GM12878 (cell line): Measurements from ENCODE around the gene CD200R1. TPM values are rescaled to one million over a fixed set of nuclear protein-coding genes. Genes with fewer than 3 reads are reported as not detected.

Experiments
- ATAC-seq: fragments of 200-7000 bp; cut with Tn5 transposase; 3 replicates; pipeline ENCODE4 v1.9.1; 2020; ENCODE audit warnings: mild to moderate bottlenecking, moderate library complexity
- BruUV-seq: library from RNA; stranded (reverse); fragments of 400-500 nt; replicated peaks from 2 replicates; lab custom pipeline; 2021; lab: Mats Ljungman, UMichigan
- CTCF ChIA-PET: fragments of 300-600 bp; sonication (Branson Sonifier 250); formaldehyde crosslinking; extraction: SDS; loops from one replicate; lab custom pipeline; 2021; ENCODE audit warnings: inconsistent platforms; lab: Yijun Ruan, JAX
- POLR2A ChIA-PET: fragments of 350-600 bp; formaldehyde crosslinking; extraction: SDS; loops from one replicate; lab custom pipeline; 2021; ENCODE audit warnings: inconsistent platforms; lab: Charles Lee
- RAD21 ChIA-PET: fragments of 300-600 bp; sonication (Branson Sonifier 250); formaldehyde crosslinking; loops from one replicate; lab custom pipeline; 2023; ENCODE audit warnings: antibody characterized with exemption; ENCODE audit not compliant: unreplicated experiment; lab: Charles Lee
- SMC1A ChIA-PET: fragments of 300-600 bp; sonication (Branson Sonifier 250); formaldehyde crosslinking; loops from one replicate; lab custom pipeline; 2023; ENCODE audit not compliant: unreplicated experiment, uncharacterized antibody; lab: Charles Lee
- DNase-seq: peaks from one replicate; pipeline ENCODE4 v3.0.0-alpha.2; 2011; ENCODE audit warnings: low read depth, low spot score
- FAIRE-seq: peaks from 3 replicates; lab custom pipeline; 2011; peaks lifted over from hg19 to GRCh38; lab: Jason Lieb, UNC
- H2AFZ ChIP-seq: 2 replicates; pipeline ENCODE4 v1.6.0; 2011; ENCODE audit warnings: low read depth, low read length, control low read depth; ENCODE audit not compliant: control insufficient read depth
- H3K27ac ChIP-seq: 2 replicates; pipeline ENCODE4 v1.5.1; 2011; ENCODE audit warnings: control low read depth; ENCODE audit not compliant: control insufficient read depth, insufficient read depth
- H3K27me3 ChIP-seq, 2 experiments: replicated peaks in 1 of 2; 2 replicates each; pipeline versions ENCODE4 v1.6.0 to v1.6.1; 2011; ENCODE audit warnings: low read length in 1 of 2; ENCODE audit not compliant: control insufficient read depth in 2 of 2, insufficient read depth in 2 of 2
- H3K36me3 ChIP-seq, 2 experiments: 2 replicates each; pipeline ENCODE4 v1.5.1; 2011; ENCODE audit warnings: low read length in 1 of 2; ENCODE audit not compliant: control insufficient read depth in 2 of 2, insufficient read depth in 2 of 2
- H3K4me1 ChIP-seq: 2 replicates; pipeline ENCODE4 v1.6.1; 2011; ENCODE audit warnings: mild to moderate bottlenecking, low read length, moderate library complexity, mixed read lengths; ENCODE audit not compliant: control insufficient read depth, insufficient read depth
- H3K4me2 ChIP-seq: 2 replicates; pipeline ENCODE4 v1.6.0; 2011; ENCODE audit warnings: control low read depth; ENCODE audit not compliant: control insufficient read depth, insufficient read depth
- H3K4me3 ChIP-seq: fragments of 200-600 bp; sonication (generic); 2 replicates; pipeline ENCODE4 v1.5.1; 2016
- H3K79me2 ChIP-seq: 2 replicates; pipeline ENCODE4 v1.6.0; 2011; ENCODE audit warnings: low read length; ENCODE audit not compliant: control insufficient read depth, insufficient read depth
- H3K9ac ChIP-seq: 2 replicates; pipeline ENCODE4 v1.8.0; 2011; ENCODE audit warnings: low read length, control low read depth, mixed read lengths; ENCODE audit not compliant: control insufficient read depth, insufficient read depth
- H3K9me3 ChIP-seq: replicated peaks from 3 replicates; pipeline ENCODE4 v1.5.1; 2011; ENCODE audit warnings: mild to moderate bottlenecking, low read length; ENCODE audit not compliant: control insufficient read depth, insufficient read depth
- H4K20me1 ChIP-seq: 2 replicates; pipeline ENCODE4 v1.6.0; 2011; ENCODE audit not compliant: control insufficient read depth, insufficient read depth
- ATF3 ChIP-seq: IDR thresholded peaks from 2 replicates; pipeline ENCODE4 v1.6.1; 2011; ENCODE audit warnings: low read depth, mild to moderate bottlenecking, low read length, moderate library complexity, borderline replicate concordance; ENCODE audit errors: extremely low read depth
- BHLHE40 ChIP-seq, 2 experiments: fragments of 450-650 bp in 1 of 2; IDR thresholded peaks; 2 replicates each; pipeline ENCODE4 v1.6.1; 2011 to 2017; ENCODE audit warnings: low read depth in 2 of 2, borderline replicate concordance in 1 of 2, improper control_type of control experiment in 1 of 2, low read length in 1 of 2, mild to moderate bottlenecking in 1 of 2
- CREB1 ChIP-seq: IDR thresholded peaks from 2 replicates; pipeline ENCODE4 v1.6.1; 2012; ENCODE audit warnings: low read depth, mild to moderate bottlenecking, inconsistent platforms
- FOXM1 ChIP-seq: IDR thresholded peaks from 2 replicates; pipeline ENCODE4 v1.6.1; 2012; ENCODE audit warnings: low read depth, mild to moderate bottlenecking, inconsistent platforms, low read length, moderate library complexity
- IKZF1 ChIP-seq: fragments of 450-650 bp; conservative IDR thresholded peaks from 2 replicates; pipeline ENCODE4 v1.6.1; 2017; ENCODE audit warnings: antibody characterized with exemption, mild to moderate bottlenecking
- IKZF2 ChIP-seq, 2 experiments: fragments of 450-650 bp; IDR thresholded peaks; 2 replicates each; pipeline ENCODE4 v1.6.1; 2017; ENCODE audit warnings: mild to moderate bottlenecking in 2 of 2, moderate library complexity in 2 of 2
- KAT2A ChIP-seq: conservative IDR thresholded peaks from 2 replicates; pipeline ENCODE4 v1.6.1; 2011; ENCODE audit warnings: low read depth, low read length; ENCODE audit not compliant: control insufficient read depth
- MTA2 ChIP-seq: fragments of 450-650 bp; IDR thresholded peaks from 2 replicates; pipeline ENCODE4 v1.6.1; 2016; ENCODE audit warnings: low read depth, mild to moderate bottlenecking, moderate library complexity
- SIN3A ChIP-seq: IDR thresholded peaks from 2 replicates; pipeline ENCODE4 v1.6.1; 2012; ENCODE audit warnings: low read depth, low read length, improper control_type of control experiment
- SMC3 ChIP-seq: IDR thresholded peaks from 2 replicates; pipeline ENCODE4 v1.6.1; 2011; ENCODE audit warnings: low read length, improper control_type of control experiment, borderline replicate concordance
- WGBS: methylation state at CpG from one replicate; pipeline ENCODE4 v1.1.6; 2016; ENCODE audit warnings: low lambda C conversion rate; ENCODE audit not compliant: insufficient replicate concordance, insufficient coverage; ENCODE audit errors: missing lambda C conversion rate; 5-methylcytosine and 5-hydroxymethylcytosine counted together
- in situ Hi-C: fragments of 300-500 bp; cut with MboI; formaldehyde crosslinking; loops from 9 replicates; pipeline ENCODE4 v1.14.3; 2018; ENCODE audit warnings: mixed read lengths
- intact Hi-C: fragments of 100-400 bp; cut with micrococcal nuclease; formaldehyde crosslinking; loops from one replicate; pipeline ENCODE4 v1.14.2; 2022; ENCODE audit not compliant: unreplicated experiment
- polyA plus RNA-seq, 11 experiments: library from polyadenylated mRNA; depleted of rRNA in 4 of 11; unstranded in 6 of 11; stranded (reverse) in 5 of 11; fragments of >200 nt; fragmentation: Nextera tagmentation in 4 of 11; fragmentation: Illumina TruSeq in 1 of 11; extraction: Ambion mirVana in 4 of 11; extraction: Trizol in 1 of 11; gene quantifications; 1 replicate in 1 of 11; 2 replicates in 10 of 11; pipeline versions ENCODE4 v1.2.1 to v1.2.3, GENCODE V29; 2011 to 2016; ENCODE audit warnings: inconsistent platforms in 2 of 11, missing spikeins in 2 of 11, low read depth in 1 of 11
- total RNA-seq, 4 experiments: library from RNA; depleted of rRNA in 3 of 4; stranded (reverse); fragments of >200 nt in 3 of 4; fragmentation: Illumina TruSeq in 1 of 4; extraction: Trizol in 1 of 4; gene quantifications; 2 replicates each; pipeline versions ENCODE4 v1.2.1 to v1.2.3, GENCODE V29; 2013 to 2021
- TF ChIP-seq, protein P1 (sequence below): IDR thresholded peaks from 2 replicates; pipeline ENCODE4 v1.6.1; 2012; ENCODE audit warnings: low read depth, low read length, improper control_type of control experiment

CD200R1 gene
- total and polyA plus RNA-seq, 10 of the 15 experiments (the other 5 are each of a cell fraction or from before 2014, with no cell fraction given), result 0.15 to 1.1 (median 0.88) TPM

- BruUV-seq, result no TSS peak
- Histone ChIP-seq H3K4me3 (no peak overlapping the region), H3K36me3 (no peaks in the 10 kb centered on the region), H2AFZ (no peak overlapping the region), H3K27ac (no peak overlapping the region), H4K20me1 (no peaks in the 10 kb centered on the region), H3K9ac (no peak overlapping the region), H3K79me2 (no peaks in the 10 kb centered on the region), H3K4me1 (peaks cover 8% of the 10 kb centered on the region; the same call in 1 of the 2 replicates), H3K4me2 (no peak overlapping the region), H3K9me3 (no peaks in the 10 kb centered on the region), H3K27me3 (no peaks in the 10 kb centered on the region)
- whole genome bisulfite sequencing, result 98% methylated on average over 2 of the region's 2 CpGs
- ChIA-PET SMC1A (interaction anchor here (1.2 to 7.8 kb wide), 4 partner anchors 10 to 247 kb away, joined by 3 to 174 read pairs (median 4); partner anchors contain the start of gene CD200R1), POLR2A (no interaction called here), RAD21 (interaction anchor here (0.5 to 1.5 kb wide), 3 partner anchors 249 to 342 kb away, joined by 3 to 5 read pairs (median 4); no protein-coding TSS in a partner anchor), CTCF (interaction anchor here (0.9 to 3.2 kb wide), 2 partner anchors 250 to 342 kb away, joined by 4 to 16 read pairs; no protein-coding TSS in a partner anchor)
- DNase-seq (no peak), FAIRE-seq (no peak), ATAC-seq (no peak)
- in situ Hi-C loops, result no loop called here
- no peak for TF ChIP-seq SMC3
- TF ChIP-seq BHLHE40 (IDR thresholded peaks at IDR 0.05; ENCODE audit: borderline replicate concordance in 1 of 2, low read depth in 2 of 2, low read length in 1 of 2), result no peak
- TF ChIP-seq IKZF2 (IDR thresholded peaks at IDR 0.05), result no peak
- no peak for TF ChIP-seq FOXM1
- no peak for TF ChIP-seq MTA2
- no peak for TF ChIP-seq CREB1
- no peak for TF ChIP-seq ATF3
- TF ChIP-seq KAT2A, result no peak
- no peak for TF ChIP-seq SIN3A
- TF ChIP-seq, protein P1, sequence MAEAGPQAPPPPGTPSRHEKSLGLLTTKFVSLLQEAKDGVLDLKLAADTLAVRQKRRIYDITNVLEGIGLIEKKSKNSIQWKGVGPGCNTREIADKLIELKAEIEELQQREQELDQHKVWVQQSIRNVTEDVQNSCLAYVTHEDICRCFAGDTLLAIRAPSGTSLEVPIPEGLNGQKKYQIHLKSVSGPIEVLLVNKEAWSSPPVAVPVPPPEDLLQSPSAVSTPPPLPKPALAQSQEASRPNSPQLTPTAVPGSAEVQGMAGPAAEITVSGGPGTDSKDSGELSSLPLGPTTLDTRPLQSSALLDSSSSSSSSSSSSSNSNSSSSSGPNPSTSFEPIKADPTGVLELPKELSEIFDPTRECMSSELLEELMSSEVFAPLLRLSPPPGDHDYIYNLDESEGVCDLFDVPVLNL, result no peak
- TF ChIP-seq IKZF1, result no peak
- intact Hi-C loops, result no loop called here
Observed at GRCh38 chr3:112984485-112984884, 9.6 kb upstream of the CD200R1 start.
